Testis (tissue), 2 donors: ENCODE data around the gene CHCHD3.

ENCODE experiments used
- POLR2A ChIP-seq: fragments of 450-650 bp; IDR thresholded peaks from one replicate; pipeline ENCODE4 v1.6.1; 2017; ENCODE audit warnings: antibody characterized with exemption, mild to moderate bottlenecking, moderate library complexity
- TF ChIP-seq, protein P1 (sequence below), 3 experiments: fragments of 450-650 bp in 2 of 3; fragments of 200-600 bp in 1 of 3; sonication (generic) in 1 of 3; IDR thresholded peaks; one replicate each; pipeline ENCODE4 v1.5.1; 2016 to 2019; ENCODE audit warnings: antibody characterized with exemption in 3 of 3, mild to moderate bottlenecking in 2 of 3, moderate library complexity in 1 of 3

DNA sequence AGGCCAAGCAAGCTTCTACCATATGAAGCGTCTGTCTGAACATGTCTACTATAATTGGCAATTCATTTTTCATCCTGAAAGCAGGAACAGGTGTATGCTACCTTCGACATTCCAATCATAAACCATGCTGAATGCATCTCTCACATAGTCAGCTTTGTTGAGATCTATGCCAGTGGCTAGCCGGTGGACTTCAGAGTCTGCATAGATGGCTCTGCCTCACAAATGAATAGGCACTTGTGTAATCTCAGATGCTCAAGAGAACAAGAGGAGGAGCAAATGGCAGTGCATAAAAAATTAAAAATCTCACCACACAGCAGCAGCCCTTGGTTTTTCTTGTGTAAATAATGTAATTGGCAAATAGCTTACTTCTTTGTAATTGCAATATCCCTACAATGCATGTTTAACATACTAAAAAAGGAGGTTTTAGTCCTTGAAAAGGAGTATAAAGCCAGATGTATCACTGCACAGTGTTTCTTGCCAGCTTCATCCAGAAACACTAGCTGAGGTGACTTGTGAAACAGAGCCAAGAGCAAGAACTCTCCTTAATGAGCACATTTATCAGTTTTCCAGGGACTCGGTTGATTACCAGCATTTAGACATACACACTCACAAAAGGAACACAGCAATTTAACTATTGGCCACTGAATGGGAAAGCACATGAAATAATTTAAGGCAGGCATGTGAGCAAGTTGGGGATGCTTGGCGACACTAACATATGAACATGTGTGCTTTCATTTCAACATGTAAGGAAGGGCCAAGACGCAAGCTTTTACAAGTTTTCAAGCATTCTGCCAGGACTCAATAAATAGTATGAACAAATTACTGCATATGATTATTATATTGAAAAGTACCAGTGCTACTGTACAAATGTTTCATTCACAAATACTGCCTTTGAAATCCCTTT, 255.7 kb downstream of the CHCHD3 start:
- TF ChIP-seq, protein P1, sequence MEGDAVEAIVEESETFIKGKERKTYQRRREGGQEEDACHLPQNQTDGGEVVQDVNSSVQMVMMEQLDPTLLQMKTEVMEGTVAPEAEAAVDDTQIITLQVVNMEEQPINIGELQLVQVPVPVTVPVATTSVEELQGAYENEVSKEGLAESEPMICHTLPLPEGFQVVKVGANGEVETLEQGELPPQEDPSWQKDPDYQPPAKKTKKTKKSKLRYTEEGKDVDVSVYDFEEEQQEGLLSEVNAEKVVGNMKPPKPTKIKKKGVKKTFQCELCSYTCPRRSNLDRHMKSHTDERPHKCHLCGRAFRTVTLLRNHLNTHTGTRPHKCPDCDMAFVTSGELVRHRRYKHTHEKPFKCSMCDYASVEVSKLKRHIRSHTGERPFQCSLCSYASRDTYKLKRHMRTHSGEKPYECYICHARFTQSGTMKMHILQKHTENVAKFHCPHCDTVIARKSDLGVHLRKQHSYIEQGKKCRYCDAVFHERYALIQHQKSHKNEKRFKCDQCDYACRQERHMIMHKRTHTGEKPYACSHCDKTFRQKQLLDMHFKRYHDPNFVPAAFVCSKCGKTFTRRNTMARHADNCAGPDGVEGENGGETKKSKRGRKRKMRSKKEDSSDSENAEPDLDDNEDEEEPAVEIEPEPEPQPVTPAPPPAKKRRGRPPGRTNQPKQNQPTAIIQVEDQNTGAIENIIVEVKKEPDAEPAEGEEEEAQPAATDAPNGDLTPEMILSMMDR (IDR thresholded peaks at IDR 0.05) = no peak
- TF ChIP-seq POLR2A = no peak
